MCF 10A (cell line): ENCODE data around the gene GABRG3. TPM values are rescaled to one million over a fixed set of nuclear protein-coding genes. Genes with fewer than 3 reads are reported as not detected.
"Not testable (repeated sequence)": the region's sequence is repeated elsewhere in the genome, so short reads cannot be mapped to it uniquely, and the experiment has no call there.

Experiments
- BruUV-seq: library from RNA; stranded (reverse); fragments of 400-500 nt; replicated peaks from 2 replicates; lab custom pipeline; 2021; lab: Mats Ljungman, UMichigan
- CTCF ChIA-PET: fragments of 300-600 bp; sonication (Branson Sonifier 250); formaldehyde crosslinking; extraction: SDS; loops from one replicate; lab custom pipeline; 2021; ENCODE audit warnings: antibody characterized with exemption, inconsistent platforms; lab: Yijun Ruan, JAX
- POLR2A ChIA-PET: fragments of 300-600, 350-650 bp; sonication (Branson Sonifier 250); formaldehyde crosslinking; extraction: SDS; loops from one replicate; lab custom pipeline; 2020; ENCODE audit warnings: antibody characterized with exemption, inconsistent platforms; lab: Yijun Ruan, JAX
- DNase-seq: peaks from one replicate; pipeline ENCODE4 v3.0.0-alpha.2; 2018; ENCODE audit not compliant: unreplicated experiment
- H3K27ac Mint-ChIP-seq: one replicate; pipeline ENCODE4 v1.8.0; 2022; ENCODE audit warnings: mild to moderate bottlenecking, low read depth, mixed read lengths; ENCODE audit not compliant: unreplicated experiment
- H3K27me3 Mint-ChIP-seq: one replicate; pipeline ENCODE4 v1.8.0; 2022; ENCODE audit warnings: mixed read lengths; ENCODE audit not compliant: insufficient read depth, unreplicated experiment
- H3K36me3 Mint-ChIP-seq: one replicate; pipeline ENCODE4 v1.8.0; 2022; ENCODE audit warnings: mild to moderate bottlenecking, moderate library complexity, mixed read lengths; ENCODE audit not compliant: insufficient read depth, unreplicated experiment
- H3K4me1 Mint-ChIP-seq: one replicate; pipeline ENCODE4 v1.8.0; 2022; ENCODE audit warnings: mixed read lengths; ENCODE audit not compliant: insufficient read depth, unreplicated experiment
- H3K4me3 Mint-ChIP-seq: one replicate; pipeline ENCODE4 v1.8.0; 2022; ENCODE audit warnings: mild to moderate bottlenecking, moderate library complexity, mixed read lengths; ENCODE audit not compliant: unreplicated experiment
- H3K9me3 Mint-ChIP-seq: one replicate; pipeline ENCODE4 v1.8.0; 2022; ENCODE audit warnings: mixed read lengths; ENCODE audit not compliant: unreplicated experiment
- CTCF ChIP-seq: fragments of 200-600 bp; IDR thresholded peaks from one replicate; pipeline ENCODE4 v1.8.0; 2022; ENCODE audit warnings: antibody characterized with exemption, mild to moderate bottlenecking; ENCODE audit not compliant: unreplicated experiment
- intact Hi-C: fragments of 100-400 bp; cut with micrococcal nuclease; formaldehyde crosslinking; loops from 2 replicates; pipeline ENCODE4 v1.14.1; 2022
- total RNA-seq: library from RNA; stranded (reverse); gene quantifications from 2 replicates; pipeline ENCODE4 v1.2.3, GENCODE V29; 2022

Gene GABRG3
- total RNA-seq, 1 experiment from 2014 or later: not detected

DNA sequence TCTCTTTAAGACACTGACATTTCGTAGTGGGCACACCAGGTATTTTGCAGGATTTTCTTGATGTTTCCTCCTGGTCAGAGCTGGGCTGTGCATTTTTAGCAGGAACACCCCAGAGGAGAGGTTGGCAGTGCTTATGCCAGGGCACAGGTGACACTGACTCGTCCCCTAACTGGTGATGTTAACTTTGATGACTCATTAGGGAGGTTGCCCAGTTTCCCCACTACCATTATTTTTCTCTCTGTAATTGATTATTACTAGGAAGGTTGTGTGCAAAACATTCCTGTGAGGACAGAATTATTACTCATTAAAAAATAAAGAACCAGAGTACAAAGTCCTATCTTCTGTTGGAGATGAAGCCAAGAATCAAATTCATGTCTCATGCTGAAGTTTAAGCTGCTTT is 394.5 kb downstream of the GABRG3 start:
- BruUV-seq: no TSS peak
- peaks cover 5% of the 10 kb centered on the region for H3K36me3 Mint-ChIP-seq
- ChIA-PET CTCF (no interaction called here), POLR2A (no interaction called here)
- intact Hi-C loops: no loop called here
- H3K9me3 Mint-ChIP-seq: peaks cover 49% of the 10 kb centered on the region
- H3K4me1 Mint-ChIP-seq: no peaks in the 10 kb centered on the region
- no peak for DNase-seq
- no peaks in the 10 kb centered on the region for H3K27me3 Mint-ChIP-seq
- no peak overlapping the region for H3K4me3 Mint-ChIP-seq
- no peak for TF ChIP-seq CTCF
- H3K27ac Mint-ChIP-seq: no peak overlapping the region

DNA sequence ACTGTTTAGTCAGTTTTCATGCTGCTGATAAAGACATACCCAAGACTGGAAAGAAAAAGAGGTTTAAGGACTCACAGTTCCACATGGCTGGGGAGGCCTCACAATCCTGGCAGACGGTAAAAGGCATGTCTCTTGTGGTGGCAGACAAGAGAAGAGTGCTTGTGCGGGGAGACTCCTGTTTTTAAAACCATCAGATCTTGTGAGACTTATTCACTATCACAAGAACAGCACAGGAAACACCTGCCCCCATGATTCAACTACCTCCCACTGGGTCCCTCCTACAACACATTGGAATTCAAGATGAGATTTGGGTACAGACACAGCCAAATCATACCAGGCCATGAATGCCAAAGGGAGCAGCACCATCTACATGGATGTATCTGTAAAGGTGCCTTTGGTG is 406.4 kb downstream of the GABRG3 start:
- H3K4me3 Mint-ChIP-seq, CTCF ChIA-PET, POLR2A ChIA-PET, H3K36me3 Mint-ChIP-seq, intact Hi-C loops, BruUV-seq, H3K4me1 Mint-ChIP-seq, H3K27ac Mint-ChIP-seq, H3K27me3 Mint-ChIP-seq, DNase-seq: not testable (repeated sequence)
- H3K9me3 Mint-ChIP-seq: peaks cover 61% of the 10 kb centered on the region

GRCh38 chr15:27382361-27383025 is 411.5 kb downstream of the GABRG3 start:
- no TSS peak for BruUV-seq
- intact Hi-C loops: no loop called here

GRCh38 chr15:27383726-27384125 is 412.7 kb downstream of the GABRG3 start:
- TF ChIP-seq CTCF: no peak
- BruUV-seq: no TSS peak
- ChIA-PET POLR2A (no interaction called here), CTCF (interaction anchor here (0.7 kb wide), 1 partner anchor 23 kb away, joined by 3 read pairs; no protein-coding TSS in a partner anchor)
- Mint-ChIP-seq H3K27ac (no peak overlapping the region), H3K4me1 (no peaks in the 10 kb centered on the region), H3K27me3 (no peaks in the 10 kb centered on the region), H3K36me3 (no peaks in the 10 kb centered on the region), H3K4me3 (no peak overlapping the region), H3K9me3 (peaks cover 57% of the 10 kb centered on the region)
- intact Hi-C loops: no loop called here
- DNase-seq: no peak

More at GRCh38 chr15:27382361-27383025, 411.5 kb downstream of the GABRG3 start:
- H3K27ac Mint-ChIP-seq: no peak overlapping the region
- no peak for TF ChIP-seq CTCF
- no peak overlapping the region for H3K4me3 Mint-ChIP-seq
- POLR2A ChIA-PET: no interaction called here
- DNase-seq: no peak
- no peaks in the 10 kb centered on the region for H3K4me1 Mint-ChIP-seq
- H3K9me3 Mint-ChIP-seq: peaks cover 58% of the 10 kb centered on the region
- CTCF ChIA-PET: no interaction called here
- H3K27me3 Mint-ChIP-seq: no peaks in the 10 kb centered on the region
- H3K36me3 Mint-ChIP-seq: peaks cover 6% of the 10 kb centered on the region
